ENCODE measurements around the gene TRIM26. TPM values are rescaled to one million over a fixed set of nuclear protein-coding genes. Genes with fewer than 3 reads are reported as not detected.

The TRIM26 gene
- polyA plus RNA-seq, 3 donors, result 16.4 to 26.4 (median 26.0) TPM

GRCh38 chr6:30154709-30155519, 58.3 kb downstream of the TRIM26 start:
- Histone ChIP-seq H4K20me1 (ENCODE audit: insufficient read depth, low read length) (no peaks in the 10 kb centered on the region), H3K4me1 (ENCODE audit: control insufficient read depth in 1 of 2, insufficient read depth in 2 of 2, low read length in 2 of 2) (peaks cover 28 to 38% of the 10 kb centered on the region in 2 donors), H3K36me3 (replicated peaks in 1 of 2; ENCODE audit: control insufficient read depth in 1 of 2, insufficient read depth in 2 of 2, low read length in 2 of 2) (no peaks in the 10 kb centered on the region), H3K4me3 (replicated peaks in 1 of 3; ENCODE audit: low read depth in 2 of 3, low read length in 3 of 3) (no peak overlapping the region), H3K79me2 (ENCODE audit: insufficient read depth, low read length) (no peaks in the 10 kb centered on the region), H3K9ac (ENCODE audit: insufficient read depth, low read length, poor library complexity, severe bottlenecking) (no peak overlapping the region), H3K4me2 (replicated peaks; ENCODE audit: extremely low read depth, low read length, poor library complexity, severe bottlenecking) (no peak overlapping the region), H3K27ac (ENCODE audit: low read depth in 1 of 2, low read length in 2 of 2) (no peak overlapping the region), H3K27me3 (ENCODE audit: control insufficient read depth in 2 of 2, insufficient read depth in 2 of 2, low read length in 2 of 2) (no peaks in the 10 kb centered on the region), H3K9me3 (replicated peaks in 1 of 2; ENCODE audit: control insufficient read depth in 1 of 2, insufficient read depth in 1 of 2, low read length in 2 of 2) (no peaks in the 10 kb centered on the region), H2AFZ (ENCODE audit: insufficient read depth, low read depth, low read length, poor library complexity, severe bottlenecking) (no peak overlapping the region)
- 100% methylated on average over 3 of the region's 12 CpGs for WGBS (ENCODE audit: insufficient coverage)
- Mint-ChIP-seq H3K27ac (no peak overlapping the region), H3K4me3 (no peak overlapping the region), H3K4me1 (peaks cover 33% of the 10 kb centered on the region), H3K9me3 (peaks cover 0 to 3% (median 0%) of the 10 kb centered on the region in 7 donors), H3K27me3 (ENCODE audit: low read depth in 3 of 3) (peaks cover 0 to 4% (median 0%) of the 10 kb centered on the region in 3 donors), H3K36me3 (no peaks in the 10 kb centered on the region)
- TF ChIP-seq CTCF (IDR thresholded peaks at IDR 0.05), result no peak
- intact Hi-C loops (cut with micrococcal nuclease), result no loop called here
- no peak for DNase-seq

GRCh38 chr6:30154061-30154460, 59.1 kb downstream of the TRIM26 start:
- H3K36me3 Mint-ChIP-seq, result no peaks in the 10 kb centered on the region
- H3K79me2 ChIP-seq (ENCODE audit: insufficient read depth, low read length), result no peaks in the 10 kb centered on the region
- H3K27me3 ChIP-seq (ENCODE audit: control insufficient read depth in 2 of 2, insufficient read depth in 2 of 2, low read length in 2 of 2), result no peaks in the 10 kb centered on the region
- no peak overlapping the region for H3K27ac Mint-ChIP-seq
- no peak overlapping the region for H3K4me3 Mint-ChIP-seq
- no peak for DNase-seq
- H3K9me3 Mint-ChIP-seq, result peaks cover 0 to 3% (median 0%) of the 10 kb centered on the region in 7 donors
- H3K4me1 ChIP-seq (ENCODE audit: control insufficient read depth in 1 of 2, insufficient read depth in 2 of 2, low read length in 2 of 2), result peaks cover 28 to 38% of the 10 kb centered on the region in 2 donors
- H4K20me1 ChIP-seq (ENCODE audit: insufficient read depth, low read length), result no peaks in the 10 kb centered on the region
- H3K36me3 ChIP-seq (replicated peaks in 1 of 2; ENCODE audit: control insufficient read depth in 1 of 2, insufficient read depth in 2 of 2, low read length in 2 of 2), result no peaks in the 10 kb centered on the region
- H3K9me3 ChIP-seq (replicated peaks in 1 of 2; ENCODE audit: control insufficient read depth in 1 of 2, insufficient read depth in 1 of 2, low read length in 2 of 2), result no peaks in the 10 kb centered on the region
- no peak overlapping the region for H2AFZ ChIP-seq (ENCODE audit: insufficient read depth, low read depth, low read length, poor library complexity, severe bottlenecking)
- H3K4me1 Mint-ChIP-seq, result peaks cover 36% of the 10 kb centered on the region
- no peak overlapping the region for H3K4me3 ChIP-seq (replicated peaks in 1 of 3; ENCODE audit: low read depth in 2 of 3, low read length in 3 of 3)
- intact Hi-C loops (cut with micrococcal nuclease), result no loop called here
- H3K27me3 Mint-ChIP-seq (ENCODE audit: low read depth in 3 of 3), result peaks cover 0 to 2% (median 0%) of the 10 kb centered on the region in 3 donors
- no peak for TF ChIP-seq CTCF (IDR thresholded peaks at IDR 0.05)
- no peak overlapping the region for H3K4me2 ChIP-seq (replicated peaks; ENCODE audit: extremely low read depth, low read length, poor library complexity, severe bottlenecking)
- 99% methylated on average over 12 of the region's 17 CpGs for WGBS (ENCODE audit: insufficient coverage)
- no peak overlapping the region for H3K9ac ChIP-seq (ENCODE audit: insufficient read depth, low read length, poor library complexity, severe bottlenecking)
- H3K27ac ChIP-seq (ENCODE audit: low read depth in 1 of 2, low read length in 2 of 2), result no peak overlapping the region

Measured in CD14-positive monocyte (primary cell).